Measurements from ENCODE around the gene FAM9A. TPM values are rescaled to one million over a fixed set of nuclear protein-coding genes. Genes with fewer than 3 reads are reported as not detected.
"Not testable (repeated sequence)": the region's sequence is repeated elsewhere in the genome, so short reads cannot be mapped to it uniquely, and the experiment has no call there.

FAM9A gene
- total and polyA plus RNA-seq, 3 donors from 2014 or later: 1.8 to 2.8 (median 2.0) TPM

GRCh38 chrX:8784162-8784561, 17.0 kb downstream of the FAM9A start:
- no peak overlapping the region for H3K4me3 ChIP-seq
- TF ChIP-seq POLR2A (IDR thresholded peaks at IDR 0.05) (no peak), CTCF (IDR thresholded peaks at IDR 0.05) (no peak)
- DNase-seq: no peak
- H3K4me1 ChIP-seq: no peaks in the 10 kb centered on the region
- no peaks in the 10 kb centered on the region for H3K36me3 ChIP-seq (ENCODE audit: low read depth, missing control alignments)
- no peak overlapping the region for H3K27ac ChIP-seq
- H3K27me3 ChIP-seq: no peaks in the 10 kb centered on the region
- H3K9me3 ChIP-seq: no peaks in the 10 kb centered on the region
- intact Hi-C loops (cut with DNase I; ENCODE audit: low total_unique reads): no loop called here
- WGBS, 2 donors: 77 to 82% methylated on average over 8 to 25 of the region's 25 CpGs

GRCh38 chrX:8783714-8784098, 17.5 kb downstream of the FAM9A start:
- intact Hi-C loops (cut with DNase I; ENCODE audit: low total_unique reads): no loop called here

GRCh38 chrX:8783097-8783713, 18.0 kb downstream of the FAM9A start:
- TF ChIP-seq CTCF (IDR thresholded peaks at IDR 0.05) (peak in 2 of 3 experiments; percentile 16 to 37), POLR2A (IDR thresholded peaks at IDR 0.05) (no peak)
- Histone ChIP-seq H3K4me3 (no peak overlapping the region), H3K27ac (no peak overlapping the region), H3K4me1 (no peaks in the 10 kb centered on the region), H3K27me3 (no peaks in the 10 kb centered on the region), H3K9me3 (no peaks in the 10 kb centered on the region), H3K36me3 (ENCODE audit: low read depth, missing control alignments) (no peaks in the 10 kb centered on the region)
- DNase-seq: peak; percentile 36
- intact Hi-C loops (cut with DNase I; ENCODE audit: low total_unique reads): no loop called here
- 26 to 32% methylated on average over 8 to 18 of the region's 32 CpGs for WGBS, 2 donors

More at GRCh38 chrX:8783714-8784098, 17.5 kb downstream of the FAM9A start:
- no peak overlapping the region for H3K4me3 ChIP-seq
- DNase-seq: no peak
- no peaks in the 10 kb centered on the region for H3K9me3 ChIP-seq
- no peaks in the 10 kb centered on the region for H3K36me3 ChIP-seq (ENCODE audit: low read depth, missing control alignments)
- no peaks in the 10 kb centered on the region for H3K4me1 ChIP-seq
- H3K27me3 ChIP-seq: no peaks in the 10 kb centered on the region
- 30 to 67% methylated on average over 2 to 17 of the region's 19 CpGs for WGBS, 2 donors
- no peak overlapping the region for H3K27ac ChIP-seq
- TF ChIP-seq CTCF (IDR thresholded peaks at IDR 0.05): no peak
- TF ChIP-seq POLR2A (IDR thresholded peaks at IDR 0.05): no peak

GRCh38 chrX:8782595-8782994, 18.6 kb downstream of the FAM9A start:
- intact Hi-C loops (cut with DNase I; ENCODE audit: low total_unique reads): no loop called here

GRCh38 chrX:8781921-8782320, 19.3 kb downstream of the FAM9A start:
- H3K36me3 ChIP-seq (ENCODE audit: low read depth, missing control alignments); DNase-seq: not testable (repeated sequence)
- WGBS, 2 donors: 59 to 61% methylated on average over 4 of the region's 4 CpGs

More at GRCh38 chrX:8782595-8782994, 18.6 kb downstream of the FAM9A start:
- no peak for DNase-seq
- Histone ChIP-seq H3K4me1 (no peaks in the 10 kb centered on the region), H3K27ac (no peak overlapping the region), H3K9me3 (no peaks in the 10 kb centered on the region), H3K36me3 (ENCODE audit: low read depth, missing control alignments) (no peaks in the 10 kb centered on the region), H3K27me3 (no peaks in the 10 kb centered on the region), H3K4me3 (no peak overlapping the region)
- WGBS, 2 donors: 58 to 75% methylated on average over 2 to 9 of the region's 9 CpGs
- TF ChIP-seq POLR2A (IDR thresholded peaks at IDR 0.05) (no peak), CTCF (IDR thresholded peaks at IDR 0.05) (no peak)

More at GRCh38 chrX:8781921-8782320, 19.3 kb downstream of the FAM9A start:
- H3K4me3 ChIP-seq; intact Hi-C loops (cut with DNase I; ENCODE audit: low total_unique reads); H3K9me3 ChIP-seq; H3K27me3 ChIP-seq; H3K27ac ChIP-seq; H3K4me1 ChIP-seq: not testable (repeated sequence)
